WI38 (cell line): Measurements from ENCODE around the gene TMOD1.

ENCODE experiments used
- H3K4me3 ChIP-seq: 2 replicates; pipeline ENCODE4 v1.5.1; 2011; ENCODE audit warnings: low read depth, mild to moderate bottlenecking, control low read depth, low read length
- TF ChIP-seq, protein P1 (sequence below): IDR thresholded peaks from 2 replicates; pipeline ENCODE4 v1.5.1; 2012; ENCODE audit warnings: low read depth, mild to moderate bottlenecking, control low read depth, low read length

Gene TMOD1

DNA sequence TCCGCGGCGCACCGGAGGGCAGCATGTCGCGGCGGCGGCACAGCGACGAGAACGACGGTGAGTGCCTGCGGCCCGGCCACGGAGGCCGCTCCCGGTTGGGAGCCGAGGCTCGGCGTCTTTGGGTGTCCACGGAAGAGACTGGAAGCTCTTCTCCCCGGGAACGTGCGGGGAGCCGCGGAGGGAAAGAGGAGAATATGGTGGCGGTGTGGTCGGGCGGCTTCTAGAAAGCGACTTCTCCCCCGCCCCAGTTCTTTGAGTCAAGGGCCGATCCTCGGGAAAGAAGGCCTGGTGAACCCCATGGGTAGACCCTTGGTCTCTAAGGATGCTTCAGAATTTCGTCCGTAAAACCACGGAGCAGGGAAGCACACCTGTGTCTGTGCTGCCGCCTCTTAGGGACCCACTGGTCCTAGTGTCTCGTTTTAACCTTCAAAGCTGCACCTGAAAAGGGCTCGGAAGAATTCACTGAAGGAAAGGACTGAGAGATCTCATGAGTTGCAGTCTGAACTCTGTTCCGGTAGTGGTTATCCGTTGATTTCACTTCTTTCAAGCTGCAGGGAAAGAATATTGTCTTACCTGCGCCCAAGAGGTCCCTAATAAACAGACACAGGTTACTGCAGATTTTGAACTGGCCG lies 132.5 kb downstream of the TMOD1 start:
- TF ChIP-seq, protein P1, sequence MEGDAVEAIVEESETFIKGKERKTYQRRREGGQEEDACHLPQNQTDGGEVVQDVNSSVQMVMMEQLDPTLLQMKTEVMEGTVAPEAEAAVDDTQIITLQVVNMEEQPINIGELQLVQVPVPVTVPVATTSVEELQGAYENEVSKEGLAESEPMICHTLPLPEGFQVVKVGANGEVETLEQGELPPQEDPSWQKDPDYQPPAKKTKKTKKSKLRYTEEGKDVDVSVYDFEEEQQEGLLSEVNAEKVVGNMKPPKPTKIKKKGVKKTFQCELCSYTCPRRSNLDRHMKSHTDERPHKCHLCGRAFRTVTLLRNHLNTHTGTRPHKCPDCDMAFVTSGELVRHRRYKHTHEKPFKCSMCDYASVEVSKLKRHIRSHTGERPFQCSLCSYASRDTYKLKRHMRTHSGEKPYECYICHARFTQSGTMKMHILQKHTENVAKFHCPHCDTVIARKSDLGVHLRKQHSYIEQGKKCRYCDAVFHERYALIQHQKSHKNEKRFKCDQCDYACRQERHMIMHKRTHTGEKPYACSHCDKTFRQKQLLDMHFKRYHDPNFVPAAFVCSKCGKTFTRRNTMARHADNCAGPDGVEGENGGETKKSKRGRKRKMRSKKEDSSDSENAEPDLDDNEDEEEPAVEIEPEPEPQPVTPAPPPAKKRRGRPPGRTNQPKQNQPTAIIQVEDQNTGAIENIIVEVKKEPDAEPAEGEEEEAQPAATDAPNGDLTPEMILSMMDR, result no peak
- peak overlapping the region; percentile 99 for H3K4me3 ChIP-seq

DNA sequence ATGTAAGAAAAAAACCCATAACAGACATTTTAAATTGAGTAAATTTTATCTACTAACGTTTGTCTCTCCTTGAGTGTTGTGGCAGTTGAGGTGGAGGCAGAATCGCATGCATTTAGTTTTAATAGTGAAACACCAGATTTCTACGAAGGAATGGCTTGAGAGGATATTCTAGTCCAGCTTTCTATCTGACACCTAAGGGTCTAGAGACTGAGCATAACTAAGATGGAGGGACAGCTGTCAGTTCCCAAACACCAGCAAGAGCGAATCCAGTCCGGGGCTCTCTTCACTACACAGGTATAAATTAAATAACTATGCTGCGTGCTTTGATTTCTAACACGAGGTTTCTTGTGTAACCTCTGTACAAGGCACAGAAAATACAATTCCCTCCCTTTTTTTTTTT lies 133.6 kb downstream of the TMOD1 start:
- peak overlapping the region; percentile 99 for H3K4me3 ChIP-seq
- TF ChIP-seq, protein P1, result no peak

DNA sequence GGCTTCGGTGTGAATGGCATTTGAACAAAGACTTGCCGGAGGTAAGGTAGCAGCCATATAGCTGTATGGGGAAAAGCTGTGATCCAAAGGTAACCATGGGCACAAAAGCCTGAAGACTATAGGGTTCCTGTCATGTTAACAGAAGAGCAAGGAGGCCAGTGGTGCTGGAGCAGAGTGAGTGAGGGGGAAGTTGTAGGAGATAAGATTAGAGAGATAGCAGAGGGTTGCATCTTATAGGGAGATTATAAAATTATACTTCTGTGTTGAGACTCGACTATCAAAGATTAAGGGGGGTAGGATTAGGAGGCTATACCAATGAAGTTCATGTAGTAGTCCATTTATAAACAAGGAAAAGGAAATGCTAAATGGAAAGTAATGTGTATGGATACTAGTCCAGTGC lies 135.4 kb downstream of the TMOD1 start:
- no peak overlapping the region for H3K4me3 ChIP-seq
- TF ChIP-seq, protein P1, result no peak

DNA sequence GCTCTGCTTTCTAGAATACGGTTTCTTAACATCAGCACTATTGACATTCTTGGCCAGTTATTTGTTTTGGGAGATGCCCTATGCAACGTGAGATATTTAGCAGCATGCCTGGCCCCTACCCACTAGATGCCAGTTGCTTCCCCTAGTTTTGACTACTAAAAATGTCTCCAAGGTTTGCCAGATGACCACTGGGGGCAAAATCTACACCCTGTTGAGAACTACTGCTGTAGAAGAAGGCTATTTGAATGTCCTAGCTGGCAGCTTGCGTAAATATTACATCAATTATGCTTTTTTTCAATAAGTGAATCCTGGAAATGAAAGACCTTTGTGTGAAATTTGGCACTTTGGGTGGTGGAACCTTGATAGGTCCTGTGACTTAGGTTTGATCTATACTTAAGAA lies 137.2 kb downstream of the TMOD1 start:
- TF ChIP-seq, protein P1, result no peak
- no peak overlapping the region for H3K4me3 ChIP-seq

DNA sequence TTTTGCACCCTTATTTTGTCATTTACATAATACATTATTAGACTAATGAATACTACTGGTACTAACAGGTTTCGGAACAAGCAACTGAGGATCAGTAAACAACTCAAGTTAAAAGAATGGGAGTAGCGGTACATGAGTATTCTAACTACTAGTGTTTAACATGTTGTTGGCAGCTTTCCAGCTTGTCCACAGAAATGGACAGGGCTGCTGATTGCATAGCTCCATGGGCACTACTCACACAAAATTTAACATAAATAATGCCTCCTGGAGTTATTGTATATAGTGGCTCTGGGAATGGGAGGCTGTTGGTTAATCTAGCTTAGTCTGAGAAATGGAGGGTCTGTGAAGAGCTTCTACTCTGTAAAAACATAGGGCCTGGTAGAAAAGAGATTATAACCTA lies 138.9 kb downstream of the TMOD1 start:
- TF ChIP-seq, protein P1, result no peak

DNA sequence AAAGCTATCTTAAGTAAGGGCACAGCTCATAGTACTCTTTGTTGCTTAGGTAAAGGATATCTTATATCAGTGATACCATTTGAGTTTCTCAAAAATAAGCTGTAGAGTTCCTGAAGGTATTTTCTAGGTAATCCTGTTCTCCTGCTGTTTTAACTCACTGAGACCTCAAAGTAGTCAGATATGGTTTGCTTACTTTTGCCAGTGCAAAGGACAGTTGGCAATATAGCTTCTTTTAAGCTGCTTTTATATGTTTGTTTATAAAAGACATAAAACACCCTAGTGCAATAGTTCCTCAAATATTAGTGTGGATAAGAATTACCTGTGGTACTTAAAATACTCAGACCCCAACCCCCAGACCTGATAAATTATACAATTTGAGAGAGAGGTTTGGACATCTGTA lies 144.3 kb downstream of the TMOD1 start:
- TF ChIP-seq, protein P1, result no peak
- H3K4me3 ChIP-seq, result no peak overlapping the region

More for the DNA sequence above, 138.9 kb downstream of the TMOD1 start:
- no peak overlapping the region for H3K4me3 ChIP-seq

DNA sequence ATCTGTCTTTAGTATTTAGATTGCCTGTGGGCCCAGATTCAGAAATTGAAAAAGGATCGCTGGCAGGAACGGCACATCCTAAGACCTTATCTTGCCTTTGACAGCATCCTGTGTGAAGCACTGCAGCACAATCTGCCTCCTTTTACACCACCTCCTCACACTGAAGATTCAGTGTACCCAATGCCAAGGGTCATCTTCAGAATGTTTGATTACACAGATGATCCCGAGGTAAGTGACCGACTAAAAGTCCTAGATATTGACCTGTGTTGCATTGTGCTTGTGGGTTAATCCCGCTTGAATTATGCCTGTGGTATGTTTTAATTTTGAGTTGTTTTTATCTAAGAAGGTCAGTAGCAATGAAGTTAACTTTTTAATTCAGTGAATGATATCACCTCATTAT lies 146.5 kb downstream of the TMOD1 start:
- no peak overlapping the region for H3K4me3 ChIP-seq
- TF ChIP-seq, protein P1, result no peak
